GM23338 (cell line): Measurements from ENCODE around the gene TMEM51. TPM values are rescaled to one million over a fixed set of nuclear protein-coding genes. Genes with fewer than 3 reads are reported as not detected.

Source experiments
- ATAC-seq: fragments of 200-7000 bp; cut with Tn5 transposase; 3 replicates; pipeline ENCODE4 v1.9.1; 2020
- DNase-seq: peaks from one replicate; pipeline ENCODE4 v3.0.0-alpha.2; 2015; ENCODE audit warnings: low spot score
- H2AFZ ChIP-seq: fragments of 200-600 bp; sonication (generic); 2 replicates; pipeline ENCODE4 v1.8.0; 2016; ENCODE audit warnings: antibody characterized with exemption, mild to moderate bottlenecking, moderate library complexity
- H3F3A ChIP-seq: fragments of 200-600 bp; sonication (generic); replicated peaks from 2 replicates; pipeline ENCODE4 v1.8.0; 2017; ENCODE audit warnings: antibody characterized with exemption, mixed run types, low read depth
- H3K27ac ChIP-seq: fragments of 200-600 bp; sonication (generic); 2 replicates; pipeline ENCODE4 v1.6.1; 2016; ENCODE audit warnings: low read depth
- H3K27me3 ChIP-seq: fragments of 200-600 bp; sonication (generic); 2 replicates; pipeline ENCODE4 v1.8.0; 2016; ENCODE audit warnings: mild to moderate bottlenecking, mixed run types, moderate library complexity; ENCODE audit not compliant: insufficient read depth
- H3K36me3 ChIP-seq: fragments of 200-600 bp; sonication (generic); 2 replicates; pipeline ENCODE4 v1.8.0; 2016; ENCODE audit warnings: mild to moderate bottlenecking; ENCODE audit not compliant: insufficient read depth
- H3K4me1 ChIP-seq: fragments of 200-600 bp; sonication (generic); 2 replicates; pipeline ENCODE4 v1.8.0; 2016; ENCODE audit warnings: mild to moderate bottlenecking, moderate library complexity; ENCODE audit not compliant: insufficient read depth
- H3K4me2 ChIP-seq: fragments of 200-600 bp; sonication (generic); 2 replicates; pipeline ENCODE4 v1.7.1; 2017; ENCODE audit warnings: mixed run types
- H3K4me3 ChIP-seq: fragments of 200-600 bp; sonication (generic); 2 replicates; pipeline ENCODE4 v1.6.1; 2016; ENCODE audit warnings: mixed run types
- H3K79me2 ChIP-seq: fragments of 200-600 bp; sonication (generic); replicated peaks from 2 replicates; pipeline ENCODE4 v1.8.0; 2017; ENCODE audit warnings: mild to moderate bottlenecking; ENCODE audit not compliant: insufficient read depth
- H3K9me2 ChIP-seq: fragments of 200-600 bp; sonication (generic); 2 replicates; pipeline ENCODE4 v1.8.0; 2017; ENCODE audit not compliant: insufficient read depth
- H4K20me1 ChIP-seq: fragments of 200-600 bp; sonication (generic); replicated peaks from 2 replicates; pipeline ENCODE4 v1.8.0; 2017; ENCODE audit warnings: mild to moderate bottlenecking; ENCODE audit not compliant: insufficient read depth
- H3K27ac Mint-ChIP-seq: 2 replicates; pipeline ENCODE4 v1.8.0; 2020; ENCODE audit warnings: inconsistent platforms, mild to moderate bottlenecking, moderate library complexity, mixed read lengths
- H3K27me3 Mint-ChIP-seq: 3 replicates; pipeline ENCODE4 v1.8.0; 2022; ENCODE audit warnings: low read depth, mild to moderate bottlenecking, moderate library complexity, mixed read lengths, inconsistent platforms; ENCODE audit not compliant: insufficient read depth, poor library complexity
- H3K36me3 Mint-ChIP-seq: 3 replicates; pipeline ENCODE4 v1.8.0; 2021; ENCODE audit warnings: low read depth, mild to moderate bottlenecking, inconsistent platforms, moderate library complexity, mixed read lengths
- H3K4me1 Mint-ChIP-seq: 3 replicates; pipeline ENCODE4 v1.8.0; 2020; ENCODE audit warnings: mild to moderate bottlenecking, inconsistent platforms, mixed read lengths
- H3K4me3 Mint-ChIP-seq: 3 replicates; pipeline ENCODE4 v1.8.0; 2021; ENCODE audit warnings: moderate library complexity, mild to moderate bottlenecking, inconsistent platforms, mixed read lengths
- H3K9me3 Mint-ChIP-seq: 3 replicates; pipeline ENCODE4 v1.8.0; 2020; ENCODE audit warnings: moderate library complexity, mild to moderate bottlenecking, inconsistent platforms, mixed read lengths
- EZH2 ChIP-seq: fragments of 200-600 bp; sonication (generic); IDR thresholded peaks from one replicate; pipeline ENCODE4 v1.8.0; 2017; ENCODE audit warnings: antibody characterized with exemption, mild to moderate bottlenecking, low read depth; ENCODE audit not compliant: unreplicated experiment
- EZH2phosphoT487 ChIP-seq: fragments of 200-600 bp; sonication (generic); IDR thresholded peaks from one replicate; pipeline ENCODE4 v1.8.1; 2018; ENCODE audit warnings: antibody characterized with exemption; ENCODE audit not compliant: unreplicated experiment
- JUNB ChIP-seq: IDR thresholded peaks from one replicate; pipeline ENCODE4 v1.6.1; 2016; ENCODE audit warnings: antibody characterized with exemption; ENCODE audit not compliant: unreplicated experiment
- POLR2AphosphoS5 ChIP-seq: IDR thresholded peaks from 2 replicates; pipeline ENCODE4 v1.6.1; 2016; ENCODE audit warnings: antibody characterized with exemption, low read depth
- REST ChIP-seq: IDR thresholded peaks from one replicate; pipeline ENCODE4 v1.6.1; 2018; ENCODE audit warnings: antibody characterized with exemption; ENCODE audit not compliant: unreplicated experiment
- ZNF331 ChIP-seq: fragments of 250-450 bp; sonication (Bioruptor Pico); IDR thresholded peaks from 2 replicates; pipeline ENCODE4 v1.5.0; 2020; ENCODE audit warnings: low read depth, mild to moderate bottlenecking, moderate library complexity
- ZNF462 ChIP-seq: fragments of 250-450 bp; sonication (Bioruptor Pico); IDR thresholded peaks from 2 replicates; pipeline ENCODE4 v1.5.0; 2020; ENCODE audit warnings: mild to moderate bottlenecking, moderate library complexity
- polyA plus RNA-seq: library from polyadenylated mRNA; unstranded; fragments of >200 nt; fragmentation: Nextera tagmentation; extraction: Ambion mirVana; gene quantifications from 2 replicates; pipeline ENCODE4 v1.2.1, GENCODE V29; 2016
- total RNA-seq: library from RNA; depleted of rRNA; stranded (reverse); fragments of >200 nt; shearing (Covaris generic); gene quantifications from 2 replicates; pipeline ENCODE4 v1.2.3, GENCODE V29; 2014

The TMEM51 gene
- total and polyA plus RNA-seq, 2 experiments from 2014 or later: 4.0 to 5.2 TPM

GRCh38 chr1:15186846-15187151 is 33.3 kb downstream of the TMEM51 start:
- Histone ChIP-seq H3K4me1 (peaks cover 27% of the 10 kb centered on the region), H3K27ac (no peak overlapping the region), H3K4me3 (no peak overlapping the region), H3K79me2 (no peaks in the 10 kb centered on the region; the same call in none of the 2 replicates), H3K9me2 (no peaks in the 10 kb centered on the region; the same call in 1 of the 2 replicates), H3K36me3 (no peaks in the 10 kb centered on the region), H2AFZ (no peak overlapping the region), H3F3A (no peaks in the 10 kb centered on the region), H4K20me1 (no peaks in the 10 kb centered on the region; the same call in 1 of the 2 replicates), H3K4me2 (peak overlapping the region; percentile 68; the same call in 1 of the 2 replicates), H3K27me3 (no peaks in the 10 kb centered on the region)
- ATAC-seq (peak; percentile 87), DNase-seq (peak; percentile 70)
- H3K27me3 Mint-ChIP-seq: peaks cover 10% of the 10 kb centered on the region
- no peaks in the 10 kb centered on the region; the same call in 2 of the 3 replicates for H3K36me3 Mint-ChIP-seq
- TF ChIP-seq ZNF462 (CRISPR knock-in tag) (no peak), EZH2 (no peak), REST (no peak), ZNF331 (CRISPR knock-in tag) (no peak), POLR2AphosphoS5 (no peak), EZH2phosphoT487 (no peak), JUNB (no peak)
- peaks cover 54% of the 10 kb centered on the region for H3K4me1 Mint-ChIP-seq
- peak overlapping the region; percentile 35; the same call in 2 of the 3 replicates for H3K4me3 Mint-ChIP-seq
- no peaks in the 10 kb centered on the region for H3K9me3 Mint-ChIP-seq
- peak overlapping the region; percentile 73; the same call in 1 of the 2 replicates for H3K27ac Mint-ChIP-seq
